A204.1 (cell line): Measurements from ENCODE around the gene TWSG1.
"Not testable (repeated sequence)": the region's sequence is repeated elsewhere in the genome, so short reads cannot be mapped to it uniquely, and the experiment has no call there.

Experiments
- FAIRE-seq: peaks from 2 replicates; lab custom pipeline; 2012; peaks lifted over from hg19 to GRCh38; lab: Jason Lieb, UNC

Gene TWSG1

DNA sequence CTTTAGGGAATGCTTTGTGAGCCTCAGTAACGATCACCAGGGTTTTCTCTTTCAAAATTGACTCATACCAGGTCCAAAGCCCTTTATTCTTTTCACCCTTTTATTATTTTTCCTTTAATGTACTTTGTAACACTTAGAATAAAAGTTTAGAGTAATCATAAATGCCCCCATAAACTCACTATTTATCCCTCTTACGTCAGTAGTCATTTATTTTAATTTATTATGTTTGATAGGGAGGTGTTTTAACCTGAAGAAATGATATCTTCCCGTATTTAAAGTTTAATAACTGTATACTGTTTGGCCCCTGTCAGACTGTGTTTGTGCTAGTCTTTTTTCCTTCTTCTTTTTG, 1.1 kb downstream of the TWSG1 start:
- FAIRE-seq = no peak

DNA sequence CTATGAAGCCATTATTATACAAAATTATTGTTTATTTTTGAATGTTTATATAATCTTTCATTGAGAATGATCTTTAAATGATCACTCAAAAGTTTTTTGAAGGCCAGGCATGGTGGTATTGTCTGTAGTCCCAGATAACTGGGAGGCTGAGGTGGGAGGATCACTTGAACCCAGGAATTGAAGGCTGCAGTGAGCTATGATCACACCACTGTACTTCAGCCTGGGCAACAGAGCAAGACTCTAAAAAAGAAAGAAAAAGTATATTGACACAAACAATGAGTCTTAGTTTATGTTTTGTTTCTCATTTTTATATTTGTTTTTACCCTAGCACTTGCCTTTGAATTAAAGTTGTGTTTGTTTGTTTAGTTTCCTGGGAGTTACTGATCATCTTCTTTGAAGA, 2.3 kb downstream of the TWSG1 start:
- FAIRE-seq = no peak

- FAIRE-seq = no peak
Measured at GRCh38 chr18:9337873-9338272, 3.3 kb downstream of the TWSG1 start.

- FAIRE-seq = no peak
Measured at GRCh38 chr18:9340472-9340871, 5.9 kb downstream of the TWSG1 start.

- FAIRE-seq = no peak
Measured at GRCh38 chr18:9343577-9343976, 9.0 kb downstream of the TWSG1 start.

DNA sequence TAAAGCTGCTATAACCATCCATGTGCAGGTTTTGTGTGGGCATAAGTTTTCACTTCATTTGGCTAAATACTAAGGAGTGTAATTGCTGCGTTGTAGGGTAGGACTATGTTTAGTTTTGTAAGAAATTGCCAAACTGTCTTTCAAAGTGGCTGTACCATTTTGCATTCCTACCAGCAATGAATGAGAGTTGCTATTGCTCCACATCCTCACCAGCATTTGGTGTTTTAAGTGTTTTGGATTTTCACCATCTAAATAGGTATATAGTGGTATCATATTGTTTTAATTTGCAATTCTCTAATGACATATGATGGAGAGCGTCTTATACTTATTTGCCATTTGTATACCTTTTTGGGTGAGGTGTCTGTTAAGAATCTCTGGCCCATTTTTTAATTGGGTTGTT, 12.2 kb downstream of the TWSG1 start:
- FAIRE-seq = no peak

DNA sequence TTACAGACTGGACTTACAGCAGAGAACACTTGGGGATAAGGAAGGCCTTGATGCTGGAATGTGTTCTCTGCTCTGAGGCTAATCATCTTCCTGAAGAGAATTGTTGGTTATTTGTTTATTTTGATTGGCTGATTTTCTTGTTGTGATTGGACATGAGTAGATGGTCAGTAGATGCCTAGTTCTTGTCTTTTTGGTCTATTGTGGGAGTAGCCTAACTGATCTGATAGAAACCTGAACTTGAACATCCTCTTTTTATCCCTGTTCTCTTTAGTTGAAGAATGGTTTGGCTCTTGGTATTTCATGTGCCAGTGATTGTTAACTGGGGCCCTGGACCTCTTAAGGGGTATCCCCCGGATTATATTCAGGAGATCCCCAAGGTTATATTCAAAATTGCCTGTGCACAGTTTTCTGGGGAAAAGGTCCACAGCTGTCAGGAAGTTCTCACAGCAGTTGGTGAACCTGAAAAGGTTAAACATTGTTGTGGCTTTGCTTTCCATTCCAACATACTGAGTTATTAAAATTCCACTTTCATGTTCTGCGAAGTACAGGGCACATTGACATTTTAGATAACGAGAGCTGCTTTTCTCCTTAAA, 13.6 kb downstream of the TWSG1 start:
- no peak for FAIRE-seq

DNA sequence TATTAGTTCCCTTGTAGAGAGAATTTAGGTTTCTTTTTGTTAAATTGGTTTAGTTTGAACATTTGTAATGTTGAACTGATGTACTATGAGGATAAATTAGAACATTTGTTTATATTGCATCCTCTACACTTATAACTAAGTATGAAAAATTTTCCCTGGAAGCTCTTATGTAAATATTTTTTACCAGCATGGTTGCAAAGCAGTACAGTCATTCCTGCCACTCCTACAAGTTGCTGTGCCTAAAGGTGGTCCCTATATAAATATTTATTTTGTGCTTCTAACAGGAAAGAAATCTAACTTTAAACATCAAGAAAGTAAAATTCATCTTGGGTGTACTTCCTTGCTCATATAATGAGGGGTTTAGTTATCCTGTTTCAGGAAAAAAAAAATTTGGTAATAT, 14.2 kb downstream of the TWSG1 start:
- FAIRE-seq = no peak

DNA sequence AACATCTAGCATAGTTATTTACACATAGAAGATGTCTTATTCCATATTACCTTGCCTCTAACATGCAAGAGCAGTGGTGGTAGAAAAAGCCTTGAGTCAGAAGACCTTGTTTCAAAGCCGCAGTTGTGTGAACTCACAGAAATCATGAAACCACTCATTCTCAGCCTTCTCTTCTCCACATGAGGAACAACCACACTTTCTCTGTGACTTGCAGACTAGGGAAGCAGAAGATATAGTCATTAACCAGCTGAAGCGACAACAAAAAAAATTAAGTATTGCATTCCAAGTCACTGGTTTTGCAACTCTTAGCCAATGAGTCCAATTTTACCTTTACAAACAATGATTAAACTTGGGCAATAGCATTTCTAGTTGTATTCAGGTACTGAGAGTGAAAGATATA, 19.0 kb downstream of the TWSG1 start:
- FAIRE-seq = no peak

- FAIRE-seq = no peak
Measured at GRCh38 chr18:9354256-9354655, 19.7 kb downstream of the TWSG1 start.

DNA sequence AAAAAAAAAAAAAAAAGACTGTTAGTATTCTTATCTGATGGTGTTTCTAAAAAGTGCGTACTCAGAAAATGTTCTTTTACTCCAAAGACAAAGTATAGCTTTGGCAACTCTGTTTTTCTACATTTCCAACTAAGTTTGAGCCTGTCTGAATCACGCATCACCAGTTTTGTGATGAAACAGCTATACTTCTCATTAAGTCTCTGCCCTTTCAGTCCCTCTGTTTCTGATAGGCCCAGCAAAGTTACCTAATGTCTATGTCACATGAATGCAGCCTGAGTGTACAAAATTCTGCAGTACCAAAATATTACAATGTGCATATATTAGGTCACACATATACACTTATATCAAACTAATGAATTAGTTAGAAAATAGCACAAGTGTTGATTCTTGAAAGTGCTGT, 22.4 kb downstream of the TWSG1 start:
- FAIRE-seq = no peak

DNA sequence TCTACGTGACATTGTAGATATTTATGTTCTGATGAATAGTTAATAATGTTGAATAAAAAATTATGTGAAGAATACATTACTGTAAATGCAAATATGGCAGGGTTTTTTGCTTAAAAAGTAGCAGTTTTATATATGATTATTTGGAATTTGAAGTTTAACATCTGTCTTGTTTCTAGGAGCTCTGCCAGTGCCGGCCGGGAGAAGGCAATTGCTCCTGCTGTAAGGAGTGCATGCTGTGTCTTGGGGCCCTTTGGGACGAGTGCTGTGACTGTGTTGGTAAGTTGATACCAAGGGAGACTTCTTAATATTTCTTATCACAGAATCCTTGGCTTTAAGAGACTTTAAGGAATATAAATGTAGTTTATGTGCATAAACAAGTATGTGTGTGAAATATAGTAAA, 25.2 kb downstream of the TWSG1 start:
- FAIRE-seq = no peak

- FAIRE-seq = peak; percentile 9
Measured at GRCh38 chr18:9361191-9361590, 26.6 kb downstream of the TWSG1 start.

- no peak for FAIRE-seq
Measured at GRCh38 chr18:9362869-9363268, 28.3 kb downstream of the TWSG1 start.

GRCh38 chr18:9364242-9364641, 29.7 kb downstream of the TWSG1 start:
- no peak for FAIRE-seq

DNA sequence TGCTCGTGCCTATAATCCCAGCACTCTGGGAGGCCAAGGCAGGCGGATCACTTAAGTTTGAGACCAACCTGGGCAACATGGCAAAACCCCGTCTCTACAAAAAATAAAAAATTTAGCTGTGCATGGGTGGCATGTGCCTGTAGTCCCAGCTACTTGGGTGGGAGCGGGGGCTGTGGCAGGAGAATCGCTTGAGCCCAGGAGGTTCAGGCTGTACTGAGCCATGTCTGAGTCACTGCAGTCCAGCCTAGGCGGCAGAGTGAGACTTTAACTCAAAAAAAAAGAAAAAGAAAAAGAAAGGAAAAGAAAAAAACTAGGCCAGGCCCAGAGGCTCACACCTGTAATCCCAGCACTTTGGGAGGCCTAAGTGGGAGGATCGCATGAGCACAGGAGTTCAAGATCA, 30.8 kb downstream of the TWSG1 start:
- no peak for FAIRE-seq

- FAIRE-seq = peak; percentile 88
Measured at GRCh38 chr18:9366126-9366714, 31.6 kb downstream of the TWSG1 start.

DNA sequence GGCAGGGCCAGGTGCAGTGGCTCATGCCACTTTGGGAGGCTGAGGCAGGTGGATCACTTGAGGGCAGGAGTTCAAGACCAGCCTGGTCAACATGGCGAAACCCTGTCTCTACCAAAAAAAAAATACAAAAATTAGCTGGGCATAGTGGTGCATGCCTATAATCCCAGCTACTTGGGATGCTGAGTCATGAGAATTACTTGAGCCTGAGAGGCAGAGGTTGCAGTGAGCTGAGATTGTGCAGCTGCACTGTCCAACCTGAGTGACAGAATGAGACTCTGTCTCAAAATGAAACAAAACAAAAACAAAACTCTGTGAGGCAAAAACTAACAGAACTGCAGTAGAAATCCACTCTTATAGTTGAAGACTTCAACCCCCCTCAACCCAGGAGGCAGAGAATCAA, 38.7 kb downstream of the TWSG1 start:
- not testable (repeated sequence) for FAIRE-seq

DNA sequence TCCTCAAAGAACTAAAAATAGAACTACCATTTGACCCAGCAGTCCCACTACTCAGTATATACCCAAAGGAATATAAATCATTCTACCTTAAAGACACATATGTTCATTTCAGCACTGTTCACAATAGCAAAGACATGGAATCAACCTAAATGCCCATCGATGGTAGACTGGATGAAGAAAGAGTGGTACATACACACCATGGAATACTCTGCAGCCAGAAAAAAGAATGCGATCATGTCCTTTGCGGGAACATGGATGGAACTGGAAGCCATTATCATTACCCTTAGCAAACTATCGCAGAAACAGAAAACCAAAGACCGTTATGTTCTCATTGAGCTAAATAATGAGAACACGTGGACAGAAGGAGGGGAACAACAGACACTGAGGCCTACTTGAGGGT, 44.5 kb downstream of the TWSG1 start:
- no peak for FAIRE-seq

GRCh38 chr18:9380101-9380500, 45.5 kb downstream of the TWSG1 start:
- no peak for FAIRE-seq

- FAIRE-seq = no peak
Measured at GRCh38 chr18:9380621-9381395, 46.2 kb downstream of the TWSG1 start.

DNA sequence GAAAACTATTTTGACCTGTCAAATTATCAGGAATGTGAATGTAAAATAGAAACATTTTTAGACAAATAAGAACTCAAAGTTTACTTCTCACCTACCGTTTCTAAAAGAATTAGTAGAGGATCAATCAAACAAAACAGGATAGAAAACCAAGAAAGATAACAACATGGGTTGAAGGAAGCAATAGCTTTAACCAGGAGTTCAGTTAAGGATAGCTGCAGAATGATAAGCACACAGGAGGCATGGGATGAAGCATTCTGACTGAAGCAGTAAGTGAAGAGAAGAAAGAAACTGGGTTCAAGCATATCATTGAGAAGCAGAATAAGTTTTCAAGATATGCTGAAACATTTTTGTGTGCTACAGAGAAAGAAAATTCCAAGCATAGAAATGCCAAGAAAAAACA, 52.3 kb downstream of the TWSG1 start:
- no peak for FAIRE-seq

DNA sequence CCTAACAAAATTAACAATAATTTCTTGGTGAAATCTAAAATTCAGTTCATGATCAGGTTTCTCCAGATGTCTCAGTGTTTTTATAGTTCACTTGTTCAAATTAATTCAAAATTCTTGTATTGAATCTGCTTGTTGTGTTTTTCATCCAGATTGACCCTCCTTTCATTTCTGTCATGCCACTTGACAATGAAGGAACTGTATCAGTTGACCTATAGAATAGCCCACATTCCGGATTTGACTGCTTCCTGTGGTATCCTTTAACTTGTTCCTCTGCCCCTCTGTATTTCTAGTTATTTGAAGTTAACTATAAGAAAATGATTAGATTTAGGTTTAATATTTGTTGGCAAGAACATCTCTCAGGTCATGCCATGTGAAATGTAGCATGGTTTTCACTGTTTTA, 53.3 kb downstream of the TWSG1 start:
- no peak for FAIRE-seq

DNA sequence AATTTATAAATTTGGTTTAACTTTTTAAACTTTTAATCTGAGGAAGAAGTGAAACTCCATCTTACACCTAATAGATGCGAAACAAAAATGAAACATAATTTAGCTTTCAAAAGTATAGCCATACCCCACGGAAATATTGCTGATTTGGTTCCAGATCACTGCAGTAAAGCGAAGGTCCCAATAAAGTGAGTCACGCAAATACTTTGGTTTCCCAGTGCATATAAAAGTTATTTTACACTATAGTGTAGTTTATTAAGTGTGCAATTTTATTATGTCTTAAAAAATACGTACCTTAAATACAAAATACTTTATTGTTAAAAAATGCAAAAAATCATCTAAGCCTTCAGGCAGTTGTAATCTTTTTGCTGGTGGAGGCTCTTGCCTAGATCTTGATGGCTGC, 55.1 kb downstream of the TWSG1 start:
- FAIRE-seq = no peak
